HepG2 (cell line): ENCODE results near the gene ZNF132. TPM values are rescaled to one million over a fixed set of nuclear protein-coding genes. Genes with fewer than 3 reads are reported as not detected.

Source experiments
- GLI4 ChIP-seq: sonication (generic); formaldehyde crosslinking; IDR thresholded peaks from 2 replicates; pipeline ENCODE4 v1.5.1; 2020; ENCODE audit warnings: missing genetic modification reagents, mild to moderate bottlenecking, moderate library complexity, borderline replicate concordance
- GTF2F1 ChIP-seq: fragments of 150-350 bp; IDR thresholded peaks from 2 replicates; pipeline ENCODE4 v1.6.1; 2014; ENCODE audit warnings: low read length
- HDAC2 ChIP-seq: sonication (generic); formaldehyde crosslinking; IDR thresholded peaks from 2 replicates; pipeline ENCODE4 v1.4.0; 2020; ENCODE audit warnings: missing genetic modification reagents
- HMG20A ChIP-seq: IDR thresholded peaks from 2 replicates; pipeline ENCODE4 v1.6.1; 2016; ENCODE audit warnings: borderline replicate concordance
- JUN ChIP-seq: sonication (generic); formaldehyde crosslinking; IDR thresholded peaks from 2 replicates; pipeline ENCODE4 v1.4.0; 2020; ENCODE audit warnings: mild to moderate bottlenecking, missing genetic modification reagents
- MIER3 ChIP-seq: IDR thresholded peaks from 2 replicates; pipeline ENCODE4 v1.6.1; 2016; ENCODE audit warnings: missing compliant biosample characterization, borderline replicate concordance
- MXI1 ChIP-seq: IDR thresholded peaks from 3 replicates; pipeline ENCODE4 v1.6.1; 2012; ENCODE audit warnings: low read depth, low read length, inconsistent platforms, borderline replicate concordance
- NFE2 ChIP-seq: sonication (generic); formaldehyde crosslinking; IDR thresholded peaks from 2 replicates; pipeline ENCODE4 v1.4.0; 2020; ENCODE audit warnings: missing genetic modification reagents
- NRL ChIP-seq: sonication (generic); formaldehyde crosslinking; IDR thresholded peaks from 2 replicates; pipeline ENCODE4 v1.5.0; 2020; ENCODE audit warnings: missing genetic modification reagents, mild to moderate bottlenecking, moderate library complexity, borderline replicate concordance
- PAF1 ChIP-seq: IDR thresholded peaks from 2 replicates; pipeline ENCODE4 v1.6.1; 2016; ENCODE audit warnings: missing genetic modification reagents, missing compliant biosample characterization
- PHF5A ChIP-seq: IDR thresholded peaks from one replicate; pipeline ENCODE4 v1.6.1; 2018; ENCODE audit warnings: low read depth, missing genetic modification reagents; ENCODE audit not compliant: unreplicated experiment
- SNAI1 ChIP-seq: sonication (generic); formaldehyde crosslinking; IDR thresholded peaks from 2 replicates; pipeline ENCODE4 v1.5.0; 2020; ENCODE audit warnings: mild to moderate bottlenecking, missing genetic modification reagents, borderline replicate concordance
- SNAPC5 ChIP-seq: sonication (generic); formaldehyde crosslinking; IDR thresholded peaks from 2 replicates; pipeline ENCODE4 v1.8.1; 2023; ENCODE audit warnings: mild to moderate bottlenecking, missing genetic modification reagents, borderline replicate concordance
- SRY ChIP-seq: sonication (generic); formaldehyde crosslinking; IDR thresholded peaks from 2 replicates; pipeline ENCODE4 v1.8.0; 2022; ENCODE audit warnings: mild to moderate bottlenecking, missing genetic modification reagents
- TRIM22 ChIP-seq: fragments of 450-650 bp; IDR thresholded peaks from 2 replicates; pipeline ENCODE4 v1.6.1; 2017
- ZNF180 ChIP-seq: sonication (generic); formaldehyde crosslinking; IDR thresholded peaks from 2 replicates; pipeline ENCODE4 v1.4.0; 2020; ENCODE audit warnings: low read depth, missing genetic modification reagents, borderline replicate concordance
- ZNF207 ChIP-seq: fragments of 450-650 bp; IDR thresholded peaks from 2 replicates; pipeline ENCODE4 v1.6.1; 2016; ENCODE audit warnings: antibody characterized with exemption, borderline replicate concordance
- ZNF724P ChIP-seq: sonication (generic); formaldehyde crosslinking; IDR thresholded peaks from 2 replicates; pipeline ENCODE4 v1.8.0; 2022; ENCODE audit warnings: missing genetic modification reagents, borderline replicate concordance
- ZNF747 ChIP-seq: sonication (generic); formaldehyde crosslinking; IDR thresholded peaks from 2 replicates; pipeline ENCODE4 v1.8.1; 2023; ENCODE audit warnings: missing genetic modification reagents, mild to moderate bottlenecking, borderline replicate concordance
- ZNF780A ChIP-seq: sonication (generic); formaldehyde crosslinking; IDR thresholded peaks from 2 replicates; pipeline ENCODE4 v1.8.0; 2022; ENCODE audit warnings: mild to moderate bottlenecking, missing genetic modification reagents, moderate library complexity
- polyA plus RNA-seq, 8 experiments: library from polyadenylated mRNA; depleted of rRNA in 3 of 8; stranded (reverse) in 7 of 8; unstranded in 1 of 8; fragments of >200 nt; fragmentation: Illumina TruSeq in 4 of 8; extraction: Trizol in 4 of 8; gene quantifications; 2 replicates each; pipeline versions ENCODE4 v1.2.1 to v1.2.3, GENCODE V29; 2011 to 2016; ENCODE audit warnings: low read depth in 4 of 8, missing spikeins in 1 of 8, mixed read lengths in 1 of 8; ENCODE audit not compliant: insufficient read depth in 1 of 8
- total RNA-seq, 5 experiments: library from RNA; depleted of rRNA; stranded (reverse); fragments of >200 nt; fragmentation: Illumina TruSeq; extraction: Trizol; gene quantifications; 2 replicates each; pipeline ENCODE4 v1.2.3, GENCODE V29; 2016; ENCODE audit warnings: low read depth in 1 of 5
- TF ChIP-seq, protein P1 (sequence below): sonication (generic); formaldehyde crosslinking; IDR thresholded peaks from 2 replicates; pipeline ENCODE4; 2020; ENCODE audit warnings: missing genetic modification reagents, mild to moderate bottlenecking, borderline replicate concordance
- TF ChIP-seq, protein P2 (sequence below): sonication (generic); formaldehyde crosslinking; conservative IDR thresholded peaks from 2 replicates; pipeline ENCODE4 v1.8.0; 2022; ENCODE audit warnings: missing genetic modification reagents
- TF ChIP-seq, protein P3 (sequence below): sonication (generic); formaldehyde crosslinking; IDR thresholded peaks from 2 replicates; pipeline ENCODE4 v1.4.0; 2020; ENCODE audit warnings: mild to moderate bottlenecking, missing genetic modification reagents

ZNF132 gene
- total and polyA plus RNA-seq, 2 of the 13 experiments (the other 11 are each of a cell fraction or from before 2014, with no cell fraction given): not detected

DNA sequence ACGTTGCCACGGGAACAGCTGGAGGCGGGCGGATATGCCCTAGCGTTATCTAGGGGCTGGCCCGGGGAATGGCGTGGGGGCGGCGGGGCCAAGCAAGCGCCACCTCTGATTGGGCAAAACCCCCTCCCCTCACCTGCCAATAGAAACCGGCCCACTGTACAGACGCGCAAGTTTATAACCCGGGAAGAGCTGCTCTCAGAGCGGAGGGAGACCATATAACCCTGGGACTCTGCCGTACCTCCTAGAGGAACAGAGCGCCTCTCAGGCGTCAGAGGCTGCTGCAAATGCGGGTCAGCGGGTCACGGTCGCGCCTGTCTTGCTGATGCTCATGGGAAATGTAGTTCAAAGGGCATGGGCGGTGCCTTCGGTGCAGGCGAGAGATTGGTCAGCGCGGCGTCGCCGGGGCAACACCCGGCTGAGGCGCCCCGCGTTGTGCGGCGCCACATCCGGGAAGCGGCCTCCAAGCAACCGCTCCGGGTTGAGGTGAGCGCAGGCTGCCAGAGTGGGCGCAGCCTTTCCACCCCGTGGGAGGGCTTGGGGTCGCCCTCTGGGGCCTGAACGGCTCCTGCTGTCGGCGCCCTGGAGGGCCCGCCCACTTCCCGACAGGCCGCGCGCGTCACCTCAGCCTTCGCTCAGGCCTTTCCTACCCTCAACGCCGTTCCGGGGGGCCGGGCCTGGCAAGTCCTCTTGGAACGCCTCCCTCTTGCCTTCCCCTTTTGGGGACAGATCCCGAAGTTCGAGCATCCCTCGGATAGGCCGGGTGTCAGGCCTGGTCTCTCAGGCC lies 36.0 kb upstream of the ZNF132 start, which contains the start of gene ZNF446 (continued):
- TF ChIP-seq, protein P1, sequence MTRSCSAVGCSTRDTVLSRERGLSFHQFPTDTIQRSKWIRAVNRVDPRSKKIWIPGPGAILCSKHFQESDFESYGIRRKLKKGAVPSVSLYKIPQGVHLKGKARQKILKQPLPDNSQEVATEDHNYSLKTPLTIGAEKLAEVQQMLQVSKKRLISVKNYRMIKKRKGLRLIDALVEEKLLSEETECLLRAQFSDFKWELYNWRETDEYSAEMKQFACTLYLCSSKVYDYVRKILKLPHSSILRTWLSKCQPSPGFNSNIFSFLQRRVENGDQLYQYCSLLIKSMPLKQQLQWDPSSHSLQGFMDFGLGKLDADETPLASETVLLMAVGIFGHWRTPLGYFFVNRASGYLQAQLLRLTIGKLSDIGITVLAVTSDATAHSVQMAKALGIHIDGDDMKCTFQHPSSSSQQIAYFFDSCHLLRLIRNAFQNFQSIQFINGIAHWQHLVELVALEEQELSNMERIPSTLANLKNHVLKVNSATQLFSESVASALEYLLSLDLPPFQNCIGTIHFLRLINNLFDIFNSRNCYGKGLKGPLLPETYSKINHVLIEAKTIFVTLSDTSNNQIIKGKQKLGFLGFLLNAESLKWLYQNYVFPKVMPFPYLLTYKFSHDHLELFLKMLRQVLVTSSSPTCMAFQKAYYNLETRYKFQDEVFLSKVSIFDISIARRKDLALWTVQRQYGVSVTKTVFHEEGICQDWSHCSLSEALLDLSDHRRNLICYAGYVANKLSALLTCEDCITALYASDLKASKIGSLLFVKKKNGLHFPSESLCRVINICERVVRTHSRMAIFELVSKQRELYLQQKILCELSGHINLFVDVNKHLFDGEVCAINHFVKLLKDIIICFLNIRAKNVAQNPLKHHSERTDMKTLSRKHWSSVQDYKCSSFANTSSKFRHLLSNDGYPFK (CRISPR knock-in tag): peak; percentile 81
- TF ChIP-seq NFE2 (CRISPR knock-in tag): no peak
- TF ChIP-seq ZNF207: no peak
- peak; percentile 36; the same call in 1 of the 2 replicates for TF ChIP-seq HDAC2 (CRISPR knock-in tag)
- 0 out of 2 replicates have a peak, but pooled peaks have one; percentile 1 for TF ChIP-seq MIER3 (CRISPR knock-in tag)
- peak; percentile 11; the same call in 1 of the 2 replicates for TF ChIP-seq SNAI1 (CRISPR knock-in tag)
- no peak for TF ChIP-seq ZNF780A
- TF ChIP-seq SRY (CRISPR knock-in tag): peak; percentile 58; the same call in 1 of the 2 replicates
- no peak for TF ChIP-seq TRIM22
- TF ChIP-seq PHF5A (CRISPR knock-in tag): no peak
- TF ChIP-seq HMG20A: no peak
- TF ChIP-seq JUN (CRISPR knock-in tag): no peak; the same call in 1 of the 2 replicates
- no peak for TF ChIP-seq GTF2F1
- TF ChIP-seq NRL (CRISPR knock-in tag): peak; percentile 78; the same call in 1 of the 2 replicates
- peak; percentile 75; the same call in 1 of the 2 replicates for TF ChIP-seq GLI4 (CRISPR knock-in tag)
- TF ChIP-seq ZNF180 (CRISPR knock-in tag): no peak
- no peak for TF ChIP-seq SNAPC5 (CRISPR knock-in tag)
- TF ChIP-seq MXI1: peak; percentile 97
- TF ChIP-seq ZNF747: peak; percentile 92
- TF ChIP-seq, protein P2, sequence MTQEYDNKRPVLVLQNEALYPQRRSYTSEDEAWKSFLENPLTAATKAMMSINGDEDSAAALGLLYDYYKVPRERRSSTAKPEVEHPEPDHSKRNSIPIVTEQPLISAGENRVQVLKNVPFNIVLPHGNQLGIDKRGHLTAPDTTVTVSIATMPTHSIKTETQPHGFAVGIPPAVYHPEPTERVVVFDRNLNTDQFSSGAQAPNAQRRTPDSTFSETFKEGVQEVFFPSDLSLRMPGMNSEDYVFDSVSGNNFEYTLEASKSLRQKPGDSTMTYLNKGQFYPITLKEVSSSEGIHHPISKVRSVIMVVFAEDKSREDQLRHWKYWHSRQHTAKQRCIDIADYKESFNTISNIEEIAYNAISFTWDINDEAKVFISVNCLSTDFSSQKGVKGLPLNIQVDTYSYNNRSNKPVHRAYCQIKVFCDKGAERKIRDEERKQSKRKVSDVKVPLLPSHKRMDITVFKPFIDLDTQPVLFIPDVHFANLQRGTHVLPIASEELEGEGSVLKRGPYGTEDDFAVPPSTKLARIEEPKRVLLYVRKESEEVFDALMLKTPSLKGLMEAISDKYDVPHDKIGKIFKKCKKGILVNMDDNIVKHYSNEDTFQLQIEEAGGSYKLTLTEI: no peak
- TF ChIP-seq, protein P3, sequence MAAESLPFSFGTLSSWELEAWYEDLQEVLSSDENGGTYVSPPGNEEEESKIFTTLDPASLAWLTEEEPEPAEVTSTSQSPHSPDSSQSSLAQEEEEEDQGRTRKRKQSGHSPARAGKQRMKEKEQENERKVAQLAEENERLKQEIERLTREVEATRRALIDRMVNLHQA: no peak
- no peak for TF ChIP-seq ZNF724P (CRISPR knock-in tag)
- no peak for TF ChIP-seq PAF1 (CRISPR knock-in tag)
